Activated gamma-delta T cell treated with anti-CD3 and anti-CD28 coated beads, Interleukin-2, amount 50 U/mL, for 16 hours (primary cell): ENCODE data around the gene CEP104.

Experiments used
- DNase-seq: peaks from one replicate; pipeline ENCODE4 v3.0.0-alpha.2; 2020; ENCODE audit warnings: low read depth

Gene CEP104

DNA sequence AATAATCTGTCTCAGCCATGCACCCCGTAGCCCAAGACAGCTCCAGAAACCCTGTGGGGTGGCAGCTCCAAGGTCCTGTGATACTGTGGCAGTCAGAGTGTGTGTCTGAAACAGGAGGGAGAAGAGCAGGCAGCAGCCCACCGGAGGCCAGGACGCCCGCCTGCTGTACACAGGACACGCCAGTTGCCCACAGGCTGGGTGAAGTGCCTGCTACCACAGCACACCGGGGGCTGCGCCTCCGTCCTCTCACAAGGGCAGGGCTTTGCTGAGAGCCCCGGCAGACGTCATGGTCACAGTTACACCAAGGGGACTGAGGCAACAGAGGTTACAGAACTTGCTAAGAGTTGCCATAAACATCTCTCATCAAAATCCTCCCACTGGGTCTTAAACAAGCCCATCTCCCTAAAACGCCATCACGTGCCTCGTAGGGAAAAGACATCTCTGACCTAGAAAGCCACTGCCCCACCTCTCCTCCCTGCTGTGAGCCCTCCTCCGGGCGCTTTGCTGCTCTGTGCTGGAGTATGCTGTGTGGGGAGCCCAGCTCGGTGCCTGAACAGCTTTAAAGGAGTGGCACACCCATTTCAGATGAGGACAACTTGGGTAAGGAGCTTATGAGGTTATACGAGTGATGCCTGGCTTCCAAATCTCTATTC lies 37.7 kb upstream of the CEP104 start:
- no peak for DNase-seq

DNA sequence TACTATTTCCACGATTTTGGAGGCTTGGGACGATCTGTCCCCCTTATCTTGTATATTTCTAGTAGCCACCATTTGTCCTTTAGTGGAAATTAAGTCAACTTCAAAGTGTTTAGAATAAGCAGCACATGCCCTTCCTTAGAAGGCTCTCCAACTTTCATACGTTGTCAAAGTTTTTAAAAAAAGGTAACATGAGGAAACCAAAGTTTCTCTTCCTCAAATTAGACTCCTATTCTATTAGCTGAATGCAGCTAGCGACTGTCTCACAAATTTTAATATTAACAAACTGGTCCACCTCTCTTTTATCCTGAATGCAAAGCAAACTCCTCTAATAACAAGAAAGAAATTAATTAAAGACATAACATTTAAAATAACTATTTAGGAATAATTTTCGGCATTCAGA lies 36.2 kb upstream of the CEP104 start:
- no peak for DNase-seq

DNA sequence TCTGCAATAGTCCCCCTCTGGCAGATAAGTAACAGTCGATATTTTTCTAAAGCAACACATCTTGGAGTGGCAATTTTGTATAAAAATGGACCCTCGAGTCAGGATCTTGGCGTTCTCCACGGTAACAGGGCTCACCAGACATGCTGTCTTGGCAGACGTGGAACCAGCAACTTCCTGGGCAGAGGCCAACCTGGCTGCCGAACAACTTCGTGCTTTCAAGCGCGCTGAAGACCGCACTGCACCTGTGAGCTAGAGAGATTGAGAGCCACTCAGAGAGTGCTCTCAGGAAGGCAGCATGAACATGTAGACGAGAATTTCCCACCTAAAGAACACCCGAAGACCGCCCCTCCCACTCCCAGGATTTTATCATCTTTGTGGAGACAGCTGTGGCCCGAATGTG lies 35.7 kb upstream of the CEP104 start:
- DNase-seq: no peak

DNA sequence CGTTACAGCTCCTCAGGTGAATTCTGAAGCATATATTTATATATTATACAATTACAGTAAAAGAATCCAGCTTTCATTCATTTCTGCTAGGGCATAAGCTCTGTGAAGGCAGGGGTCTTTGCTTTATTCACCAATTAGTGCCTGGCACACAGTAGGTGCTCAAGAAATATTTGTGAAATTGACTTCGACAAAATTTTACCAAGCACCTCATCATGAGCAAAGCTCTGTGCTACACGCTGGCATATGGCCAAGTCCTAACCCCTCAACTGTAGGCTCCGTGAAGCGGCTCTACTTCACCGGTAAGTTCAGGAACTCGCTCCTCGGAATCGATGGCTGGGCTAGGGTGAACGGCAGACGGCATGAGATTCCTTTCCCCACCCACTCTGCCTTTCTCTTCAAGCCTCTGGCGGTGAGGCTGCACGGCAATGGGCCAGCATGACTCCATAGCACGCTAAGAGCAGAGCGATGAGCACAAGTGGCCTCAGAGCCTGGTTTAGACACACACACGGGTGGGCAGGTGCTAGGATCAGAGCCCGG lies 34.4 kb upstream of the CEP104 start:
- no peak for DNase-seq

DNA sequence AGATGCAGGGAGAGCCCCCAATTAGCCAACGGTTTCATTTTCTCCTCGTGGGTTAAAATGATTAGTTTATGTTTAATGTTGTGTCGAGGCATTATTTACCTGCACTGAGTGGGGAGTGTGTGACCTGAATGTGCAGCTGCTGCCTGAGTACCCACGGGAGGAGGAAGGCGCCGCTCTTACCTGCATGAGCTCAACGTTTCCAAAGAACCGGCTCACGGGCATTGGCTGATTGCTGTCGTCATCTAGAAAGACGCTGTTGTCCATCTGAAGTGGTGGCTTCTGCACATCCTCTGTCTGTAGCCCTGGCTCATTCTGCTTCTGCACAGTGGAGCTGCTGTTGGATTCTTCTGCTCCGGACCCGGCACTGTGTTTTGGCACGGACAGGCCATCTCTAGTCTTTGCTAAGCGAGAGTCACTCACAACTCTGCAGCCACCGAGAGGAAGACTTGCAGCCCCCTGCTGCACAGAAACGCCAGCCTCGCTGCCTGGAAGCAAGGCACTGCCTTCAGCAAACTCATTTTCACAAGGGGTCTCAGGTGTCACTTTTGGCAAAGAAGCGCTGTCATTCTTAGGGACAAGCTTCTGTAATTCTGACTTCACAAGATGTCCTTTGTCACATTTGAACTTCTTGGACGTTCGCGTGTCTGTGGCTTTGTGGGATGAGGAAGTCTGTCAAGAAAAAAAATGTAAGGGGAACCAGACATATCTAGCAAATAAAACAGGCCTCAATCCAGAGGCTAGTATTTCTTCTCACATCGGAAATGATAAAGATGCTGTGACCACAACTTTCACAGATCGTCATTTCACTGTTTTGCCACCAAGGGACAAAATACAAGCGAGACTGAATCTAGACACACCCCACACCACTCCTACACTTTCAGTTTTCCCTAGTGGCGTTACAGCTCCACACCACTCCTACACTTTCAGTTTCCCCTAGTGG lies 33.6 kb upstream of the CEP104 start:
- no peak for DNase-seq

DNA sequence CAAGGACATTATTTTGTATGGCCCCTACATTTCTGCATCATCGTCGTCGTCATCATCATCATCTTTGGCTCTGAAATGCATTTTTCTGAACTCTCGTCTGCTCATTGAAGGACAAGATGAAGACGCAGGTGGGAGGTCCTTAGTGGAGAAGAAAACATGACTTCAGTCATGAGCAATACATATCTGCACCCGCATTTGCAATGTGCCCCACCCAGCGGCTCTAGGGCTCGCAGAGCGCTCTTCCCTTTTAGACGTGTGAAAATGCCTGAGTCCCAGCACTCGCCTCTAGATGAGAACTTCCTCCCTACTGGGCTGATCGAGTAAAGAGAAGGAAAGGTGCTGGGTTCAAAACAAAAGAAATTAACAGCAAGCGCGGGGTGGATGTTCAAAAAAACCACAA lies 32.9 kb upstream of the CEP104 start:
- no peak for DNase-seq

DNA sequence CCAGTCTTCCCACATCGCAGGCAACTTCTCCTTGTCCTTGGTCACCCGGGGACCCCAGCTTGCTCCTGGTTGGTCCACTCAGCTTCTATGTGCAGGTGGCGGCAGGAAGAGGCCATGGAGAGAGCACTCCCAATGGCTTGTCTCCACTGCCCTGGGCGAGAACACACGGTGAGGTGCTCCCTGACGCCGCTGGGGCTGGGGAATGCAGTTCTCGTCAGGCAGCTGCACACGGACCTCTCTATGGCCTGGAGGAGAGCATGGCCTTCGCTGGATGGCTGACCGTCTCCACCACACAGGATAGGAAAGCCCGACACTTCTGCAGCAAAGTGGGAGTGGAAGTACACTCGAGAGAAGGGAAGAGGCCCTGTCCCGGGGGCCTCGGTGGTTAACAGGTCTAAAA lies 31.3 kb upstream of the CEP104 start:
- DNase-seq: no peak

DNA sequence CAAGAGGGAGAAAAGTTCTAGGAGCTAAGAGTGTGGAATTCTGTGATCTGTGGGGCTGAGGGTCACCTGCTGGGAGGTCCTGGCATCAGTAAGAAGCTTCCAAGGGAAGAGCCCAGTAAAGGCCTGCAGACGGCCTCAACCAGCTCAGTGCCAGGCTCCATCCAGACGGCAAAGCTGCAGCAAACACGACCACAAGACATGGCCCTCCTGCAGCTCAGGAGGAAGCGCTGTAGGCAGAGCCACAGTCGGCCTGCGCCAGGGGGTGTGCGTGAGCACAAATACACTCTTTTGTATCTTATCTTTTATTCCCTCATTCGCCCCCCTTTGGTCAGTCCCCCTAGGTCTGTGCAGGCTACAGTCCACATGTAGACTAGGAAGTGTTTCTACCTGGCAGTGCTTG lies 29.7 kb upstream of the CEP104 start:
- no peak for DNase-seq

DNA sequence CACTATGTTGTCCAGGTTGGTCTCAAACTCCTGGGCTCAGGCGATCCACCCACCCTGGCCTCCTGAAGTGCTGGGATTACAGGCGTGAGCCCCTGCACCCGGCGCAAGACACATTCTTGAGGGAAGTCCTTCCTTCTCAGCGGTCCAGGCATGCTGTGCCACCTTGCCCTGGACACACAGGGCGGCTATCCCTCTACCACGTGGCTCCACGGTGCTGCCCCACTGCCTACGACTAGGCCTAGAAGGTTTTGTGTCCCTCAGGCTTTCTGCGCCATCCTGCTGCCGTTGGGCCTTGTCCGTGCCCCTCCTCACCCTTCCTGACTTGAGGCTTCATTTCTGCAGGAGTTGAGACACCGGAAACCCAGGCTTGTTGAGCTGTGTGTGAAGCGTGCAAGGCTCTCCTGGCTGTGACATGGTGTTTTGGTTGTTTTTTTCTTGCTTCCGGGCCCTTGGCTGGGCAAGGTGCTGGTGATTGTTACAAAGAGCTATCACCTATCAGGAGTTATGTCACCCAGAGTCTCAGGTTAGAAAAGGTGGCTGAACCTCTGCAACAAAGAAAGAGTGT lies 29.2 kb upstream of the CEP104 start:
- DNase-seq: no peak

DNA sequence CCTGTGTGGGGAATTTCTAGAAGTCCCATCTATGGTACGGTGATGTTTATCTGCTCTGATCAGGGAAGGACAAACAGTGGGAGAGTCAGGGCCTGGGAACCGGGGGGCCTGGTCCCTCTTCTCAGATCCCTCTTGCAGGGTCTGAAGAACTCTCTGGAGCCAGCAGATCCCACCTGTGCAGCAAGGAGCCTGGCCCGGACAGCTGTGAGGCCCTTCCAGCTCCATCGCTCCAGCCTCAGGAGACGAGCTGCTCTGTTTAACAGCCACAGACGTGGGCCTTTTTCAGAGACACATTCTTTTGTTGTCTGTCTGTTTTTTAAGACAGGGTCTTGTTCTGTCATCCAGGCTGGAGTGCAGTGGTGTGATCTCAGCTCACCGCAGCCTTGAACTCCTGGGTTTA lies 28.6 kb upstream of the CEP104 start:
- DNase-seq: no peak

DNA sequence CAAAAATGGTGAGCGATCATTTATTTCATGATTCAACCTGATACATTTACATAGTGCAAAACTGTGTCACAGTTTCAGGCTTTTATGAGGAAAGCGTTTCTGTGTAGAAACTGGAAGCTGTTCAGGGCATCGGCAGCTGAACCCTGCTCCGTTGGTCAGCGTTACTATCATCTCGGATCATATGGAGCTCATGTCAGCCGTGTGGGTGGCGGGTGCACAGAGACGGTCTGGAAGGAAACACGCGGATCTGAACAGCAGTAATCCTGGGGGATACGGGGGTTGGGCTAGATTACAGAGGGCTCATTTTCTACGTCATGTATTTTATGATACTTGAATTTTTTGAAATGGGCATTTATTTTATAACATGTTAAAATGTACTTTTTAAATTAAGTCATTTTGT lies 28.0 kb upstream of the CEP104 start:
- no peak for DNase-seq

DNA sequence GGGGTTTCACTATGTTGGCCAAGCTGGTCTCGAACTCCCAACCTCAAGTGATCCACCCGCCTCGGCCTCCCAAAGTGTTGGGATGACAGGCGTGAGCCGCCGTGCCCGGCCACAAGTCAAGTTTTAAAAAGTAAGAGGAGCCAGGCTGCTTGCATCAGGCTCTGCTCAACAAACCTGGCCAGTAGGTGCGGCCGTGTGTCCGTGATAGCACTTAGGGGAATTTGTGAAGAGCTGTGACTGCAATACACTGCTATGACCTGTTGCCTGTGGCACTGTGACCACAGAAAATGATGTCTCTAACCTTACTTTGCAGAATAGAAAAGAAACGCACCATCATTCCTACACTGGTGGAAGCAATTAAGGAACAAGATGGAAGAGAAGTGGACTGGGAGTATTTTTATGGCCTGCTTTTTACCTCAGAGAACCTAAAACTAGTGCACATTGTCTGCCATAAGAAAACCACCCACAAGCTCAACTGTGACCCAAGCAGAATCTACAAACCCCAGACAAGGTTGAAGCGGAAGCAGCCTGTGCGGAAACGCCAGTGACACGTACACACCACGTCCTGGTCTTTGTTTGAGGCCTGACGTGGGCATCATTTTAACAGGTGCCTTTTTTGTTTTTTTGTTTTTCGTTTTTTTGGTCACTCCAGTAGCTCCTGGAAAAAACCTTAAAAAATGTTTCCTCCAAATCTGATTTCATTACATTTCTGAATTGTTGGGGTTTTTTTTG lies 26.3 kb upstream of the CEP104 start:
- DNase-seq: no peak

DNA sequence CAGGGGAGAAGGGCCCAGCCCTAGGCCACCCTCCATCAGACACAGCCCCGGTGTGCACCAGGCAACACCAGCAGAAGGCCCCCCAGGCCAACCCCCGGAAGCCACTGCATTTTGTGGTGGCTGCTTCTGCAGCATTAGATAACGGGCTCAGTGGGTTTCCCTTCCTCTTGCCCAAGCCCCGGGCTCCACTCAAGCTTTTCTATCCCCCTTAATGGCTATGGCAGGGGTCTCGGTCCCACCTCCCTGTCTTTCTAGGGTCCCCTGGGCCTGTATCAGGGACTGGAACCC lies 24.1 kb upstream of the CEP104 start:
- no peak for DNase-seq

DNA sequence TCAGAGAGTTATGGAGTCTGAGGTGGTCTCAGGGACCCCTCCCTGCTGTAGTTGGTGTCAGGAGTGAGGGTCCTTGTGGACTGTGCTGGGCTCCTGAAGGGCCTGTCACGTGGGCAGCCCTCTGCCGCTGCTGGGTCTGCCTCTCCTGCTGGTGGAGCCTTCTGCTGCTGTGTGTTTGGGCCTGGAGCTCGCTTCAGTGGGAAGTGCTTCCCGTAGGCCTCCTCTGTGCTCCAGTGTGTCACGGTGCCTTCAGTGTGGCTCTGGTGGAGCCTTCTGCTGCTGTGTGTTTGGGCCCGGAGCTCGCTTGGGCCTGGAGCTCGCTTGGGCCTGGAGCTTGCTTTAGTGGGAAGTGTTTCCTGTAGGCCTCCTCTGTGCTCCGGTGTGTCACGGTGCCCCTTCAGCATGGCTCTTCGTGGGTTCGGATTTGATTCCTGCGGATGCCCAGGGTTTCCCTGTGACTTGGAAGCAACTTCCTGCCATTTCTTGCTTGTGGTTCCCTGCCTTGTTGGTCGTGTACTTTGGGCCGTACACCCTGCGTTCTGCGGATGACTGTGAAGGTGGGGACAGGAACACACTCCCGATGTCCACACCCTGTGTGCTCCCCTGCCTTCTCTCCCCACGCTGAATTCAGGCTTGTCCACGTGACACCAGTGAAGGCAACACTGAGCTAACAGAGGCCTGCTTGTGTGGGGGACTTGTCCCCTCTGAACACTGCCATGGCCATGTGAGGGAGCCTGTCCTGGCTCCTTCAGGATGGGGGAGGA lies 23.6 kb upstream of the CEP104 start:
- no peak for DNase-seq

DNA sequence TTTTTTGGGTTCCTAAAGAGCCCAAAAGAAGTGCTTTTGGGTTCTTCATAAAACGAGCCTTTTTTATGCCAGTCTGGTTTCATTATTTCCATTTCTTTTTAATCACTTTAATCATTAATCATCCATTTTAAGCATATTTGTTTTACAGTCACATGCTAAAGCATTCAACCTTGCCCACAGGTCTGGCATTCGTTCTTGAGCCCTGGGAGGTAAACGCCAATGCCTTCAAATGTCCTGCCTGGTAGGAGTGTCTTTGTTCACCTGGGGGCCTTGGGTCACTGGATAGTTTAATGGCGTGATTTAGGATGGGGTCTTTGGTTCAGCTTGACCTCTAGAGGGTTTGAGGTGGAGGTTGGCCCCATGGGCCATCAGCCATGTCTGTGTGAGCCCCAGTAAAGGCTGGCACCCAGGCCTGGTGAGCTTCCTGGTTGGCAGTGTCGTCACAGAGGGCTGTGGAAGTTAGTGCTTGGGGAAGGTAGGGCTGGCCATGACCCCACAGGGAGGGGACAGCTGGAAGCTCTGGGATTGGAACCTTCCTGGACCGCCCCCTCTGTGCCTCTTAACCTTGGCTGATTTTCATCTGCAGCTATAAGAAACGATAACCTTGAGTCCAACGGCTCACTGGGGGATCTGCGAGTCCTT lies 22.9 kb upstream of the CEP104 start:
- no peak for DNase-seq

DNA sequence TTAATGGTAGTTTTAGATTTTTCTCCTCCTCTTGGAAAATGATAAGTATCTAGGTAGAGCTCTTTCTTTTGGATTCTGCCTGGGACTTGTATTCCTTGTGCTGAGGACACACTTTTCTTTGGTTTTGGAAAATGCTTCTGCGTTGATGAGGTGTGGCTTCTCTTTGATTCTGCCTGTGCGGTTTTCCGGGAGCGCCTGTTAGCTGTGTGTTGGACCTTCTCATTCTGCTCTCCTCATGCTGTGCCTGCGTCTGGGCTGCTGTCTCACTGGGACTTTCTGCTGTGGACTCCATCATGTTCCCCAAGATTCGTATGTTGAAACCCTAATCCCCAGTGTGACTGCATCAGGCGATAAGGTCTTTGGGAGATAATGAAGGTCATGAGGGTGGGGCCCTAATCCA lies 22.1 kb upstream of the CEP104 start:
- no peak for DNase-seq

DNA sequence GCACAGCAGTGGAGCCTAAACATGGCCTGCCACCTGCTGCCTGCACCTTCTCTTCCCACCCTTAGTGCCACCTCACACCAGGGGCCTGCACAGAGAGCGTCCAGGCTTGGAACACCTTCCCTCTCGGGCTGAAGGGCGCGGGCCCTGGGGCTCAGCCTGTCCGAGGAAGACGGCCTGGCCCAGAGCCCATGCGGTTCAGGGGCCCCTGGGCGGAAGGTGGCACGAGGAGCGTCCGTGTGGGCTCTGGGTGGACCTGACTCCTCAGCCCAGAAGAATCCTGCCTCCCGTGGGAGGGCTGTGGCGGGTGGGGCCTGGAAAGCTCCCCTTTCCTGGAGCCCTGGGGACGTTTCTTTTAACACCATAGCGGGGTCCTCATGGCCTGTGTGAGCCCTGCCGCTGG lies 19.7 kb upstream of the CEP104 start:
- DNase-seq: no peak

DNA sequence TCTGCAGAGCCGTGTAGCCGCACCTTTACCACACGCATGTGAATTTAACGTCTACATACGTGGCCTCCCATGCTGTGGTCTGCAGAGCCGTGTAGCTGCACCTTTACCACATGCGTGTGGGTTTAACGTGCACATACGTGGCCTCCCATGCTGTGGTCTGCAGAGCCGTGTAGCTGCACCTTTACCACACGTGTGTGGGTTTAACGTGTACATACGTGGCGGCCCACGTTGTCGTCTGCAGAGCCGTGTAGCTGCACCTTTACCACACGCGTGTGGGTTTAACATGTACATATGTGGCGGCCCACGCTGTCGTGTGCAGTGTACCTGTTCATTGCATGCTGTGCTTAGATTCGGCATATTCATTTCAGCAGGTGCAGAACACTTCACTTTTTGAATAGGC lies 17.7 kb upstream of the CEP104 start:
- no peak for DNase-seq

DNA sequence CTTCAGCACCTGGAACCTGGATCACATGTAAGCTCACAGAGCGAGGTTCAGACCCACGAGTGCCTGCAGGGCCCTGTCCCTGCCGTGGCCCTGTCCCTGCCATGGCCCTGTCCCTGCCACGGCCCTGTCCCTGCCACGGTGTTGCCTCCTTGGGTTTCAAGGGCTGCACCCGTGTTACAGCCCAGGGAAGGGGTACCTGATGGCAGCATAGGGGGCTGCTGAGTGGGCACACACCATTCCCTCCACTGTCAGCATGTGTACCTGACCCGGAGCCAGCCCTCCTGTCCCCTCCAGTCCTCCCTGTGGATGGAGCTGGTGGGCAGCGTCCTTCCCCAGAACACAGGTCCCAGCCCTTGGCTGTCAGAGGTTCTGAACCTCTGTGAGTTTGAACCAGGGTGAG lies 15.5 kb upstream of the CEP104 start:
- DNase-seq: no peak

DNA sequence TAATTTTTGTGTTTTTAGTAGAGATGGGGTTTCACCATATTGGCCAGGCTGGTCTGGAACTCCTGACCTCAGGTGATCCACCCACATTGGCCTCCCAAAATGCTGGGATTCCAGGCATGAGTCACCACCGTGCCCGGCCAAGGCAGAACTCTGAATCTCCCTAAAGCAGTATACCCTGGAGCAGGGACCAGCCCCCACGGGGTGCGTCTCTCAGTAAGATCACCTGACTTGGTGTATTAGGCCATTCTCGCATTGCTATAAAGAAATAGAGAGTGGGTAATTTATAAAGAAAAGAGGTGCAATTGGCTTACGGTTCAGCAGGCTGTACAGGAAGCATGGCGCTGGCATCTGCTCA lies 14.4 kb upstream of the CEP104 start:
- DNase-seq: no peak

DNA sequence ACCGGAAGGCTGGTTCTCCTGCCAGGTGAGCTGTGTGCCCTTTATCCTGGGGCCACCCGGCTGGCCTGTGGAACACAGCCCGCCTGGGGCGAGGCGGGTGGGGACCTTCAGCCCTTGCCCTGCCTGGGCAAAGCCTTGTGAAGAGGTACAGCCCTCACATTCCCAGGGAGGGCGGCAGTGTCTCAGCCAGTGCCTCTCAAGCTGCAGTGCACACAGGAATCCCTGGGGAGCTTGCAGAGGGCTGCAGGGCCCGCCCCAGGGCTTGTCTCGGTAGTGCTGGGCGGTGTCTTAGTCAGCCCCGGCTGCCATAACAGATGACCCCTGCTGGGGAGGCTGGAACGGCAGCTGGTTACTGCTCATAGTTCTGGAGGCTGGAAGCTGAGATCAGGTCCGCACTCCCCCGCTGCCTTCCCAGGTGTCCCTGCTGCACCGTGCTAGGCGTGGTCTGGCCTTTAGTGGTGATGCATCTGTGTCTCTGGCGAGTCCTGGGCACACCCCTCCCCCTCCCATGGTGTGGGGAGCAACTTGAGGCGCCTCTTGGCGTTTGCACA lies 12.8 kb upstream of the CEP104 start:
- DNase-seq: no peak
